D721Med (cell line): ENCODE measurements around the gene EZH1.

Source experiments
- DNase-seq: peaks from one replicate; pipeline ENCODE4 v3.0.0; 2011; ENCODE audit warnings: low spot score; ENCODE audit not compliant: insufficient read length
- FAIRE-seq: peaks from 2 replicates; lab custom pipeline; 2011; peaks lifted over from hg19 to GRCh38; lab: Jason Lieb, UNC
- CTCF ChIP-seq: IDR thresholded peaks from 2 replicates; pipeline ENCODE4 v1.5.1; 2012; ENCODE audit warnings: mild to moderate bottlenecking, control low read depth; ENCODE audit not compliant: insufficient read depth; ENCODE audit errors: missing control alignments

EZH1 gene

DNA sequence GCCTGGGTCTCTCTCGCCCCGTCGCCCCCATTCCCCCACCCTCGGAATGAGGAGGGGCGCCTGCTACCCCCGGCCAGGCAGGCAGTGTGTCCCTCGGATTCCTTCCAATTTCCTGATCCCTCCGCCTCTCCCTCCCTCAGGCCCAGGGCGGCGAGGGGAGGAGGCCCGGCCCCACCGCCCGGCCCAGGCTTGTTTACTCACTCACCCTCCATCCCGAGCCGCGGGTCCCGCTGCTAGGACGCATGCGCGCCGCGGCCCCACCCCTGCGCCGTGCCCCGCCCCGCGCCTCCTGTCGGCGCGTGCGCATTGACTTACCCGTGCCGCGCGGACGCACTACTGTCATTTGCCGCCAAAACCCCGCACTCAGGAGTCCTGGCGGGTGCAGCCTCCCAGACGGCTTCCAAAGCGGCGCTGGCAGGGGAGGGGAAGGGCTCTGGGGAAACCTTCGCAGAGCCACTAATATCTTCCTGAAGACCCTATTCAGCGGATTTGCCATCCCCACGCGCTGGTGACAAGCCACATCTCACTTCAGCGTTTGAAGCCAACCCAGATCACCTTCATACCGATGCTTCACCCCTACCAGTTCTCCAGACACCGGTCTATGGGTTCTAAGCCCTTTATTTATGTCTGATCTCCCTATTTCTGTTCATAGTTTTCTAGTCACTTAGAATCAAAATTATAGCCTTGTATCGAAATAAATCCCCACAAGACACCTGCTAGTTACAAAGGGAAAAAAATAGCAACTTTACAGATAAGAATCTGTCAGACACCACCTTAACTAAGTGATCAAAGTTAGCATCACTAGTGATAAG is at the start of gene EZH1:
Gene EZH1 (minus strand): TSS at position 235 of the 812 bp plus-strand sequence. CDS start 16,099 bp downstream, outside the sequence.
- no peak for TF ChIP-seq CTCF
- FAIRE-seq: no peak
- peak; percentile 98 for DNase-seq

GRCh38 chr17:42792545-42792944 is 47.7 kb upstream of the EZH1 start:
- TF ChIP-seq CTCF: no peak
- DNase-seq (no peak), FAIRE-seq (no peak)

- no peak for FAIRE-seq
- DNase-seq: no peak
Observed at GRCh38 chr17:42791948-42792347, 47.1 kb upstream of the EZH1 start.

GRCh38 chr17:42787266-42787665 is 42.4 kb upstream of the EZH1 start:
- TF ChIP-seq CTCF: no peak
- DNase-seq: no peak
- no peak for FAIRE-seq

More at GRCh38 chr17:42791948-42792347, 47.1 kb upstream of the EZH1 start:
- TF ChIP-seq CTCF: no peak

GRCh38 chr17:42784811-42785592 is 40.2 kb upstream of the EZH1 start:
- TF ChIP-seq CTCF: no peak
- no peak for FAIRE-seq
- DNase-seq: no peak

DNA sequence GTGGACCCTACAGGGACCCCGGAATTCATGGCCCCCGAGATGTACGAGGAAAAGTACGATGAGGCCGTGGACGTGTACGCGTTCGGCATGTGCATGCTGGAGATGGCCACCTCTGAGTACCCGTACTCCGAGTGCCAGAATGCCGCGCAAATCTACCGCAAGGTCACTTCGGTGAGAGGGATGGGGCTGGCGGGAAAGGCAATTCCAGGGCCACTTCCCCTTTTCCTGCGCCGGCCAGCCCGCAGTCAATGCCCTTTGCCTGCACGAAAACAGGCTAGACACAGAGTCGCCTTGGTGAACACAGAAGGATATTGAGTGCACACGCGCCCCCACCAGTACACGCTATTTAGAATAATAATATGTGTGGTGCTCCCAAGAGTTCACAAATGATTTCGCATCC is 39.6 kb upstream of the EZH1 start:
- no peak for TF ChIP-seq CTCF
- FAIRE-seq (no peak), DNase-seq (no peak)
